GM23248 (cell line): ENCODE data around the gene TAS2R41. TPM values are rescaled to one million over a fixed set of nuclear protein-coding genes. Genes with fewer than 3 reads are reported as not detected.
A peak's percentile ranks its signal among the peaks of the same experiment; 100 is the strongest.

Experiments used
- DNase-seq: peaks from one replicate; pipeline ENCODE4 v3.0.0-alpha.2; 2015
- H2AFZ ChIP-seq: fragments of 200-600 bp; sonication (generic); 2 replicates; pipeline ENCODE4 v1.6.1; 2016; ENCODE audit warnings: antibody characterized with exemption
- H3F3A ChIP-seq: fragments of 200-600 bp; sonication (generic); 2 replicates; pipeline ENCODE4 v1.6.1; 2016; ENCODE audit warnings: mild to moderate bottlenecking, antibody characterized with exemption, mixed run types; ENCODE audit not compliant: insufficient read depth
- H3K27ac ChIP-seq: fragments of 200-600 bp; sonication (generic); 2 replicates; pipeline ENCODE4 v1.5.1; 2016; ENCODE audit warnings: mild to moderate bottlenecking
- H3K27me3 ChIP-seq: fragments of 200-600 bp; sonication (generic); replicated peaks from 2 replicates; pipeline ENCODE4 v1.6.1; 2016; ENCODE audit warnings: mild to moderate bottlenecking; ENCODE audit not compliant: insufficient read depth
- H3K36me3 ChIP-seq: fragments of 200-600 bp; sonication (generic); 2 replicates; pipeline ENCODE4 v1.6.1; 2016; ENCODE audit warnings: low read depth, mild to moderate bottlenecking
- H3K4me1 ChIP-seq: fragments of 200-600 bp; sonication (generic); 2 replicates; pipeline ENCODE4 v1.6.1; 2016; ENCODE audit warnings: mild to moderate bottlenecking; ENCODE audit not compliant: insufficient read depth
- H3K4me2 ChIP-seq: fragments of 200-600 bp; sonication (generic); one replicate; pipeline ENCODE4 v1.6.1; 2016; ENCODE audit warnings: mild to moderate bottlenecking; ENCODE audit not compliant: unreplicated experiment
- H3K4me3 ChIP-seq: fragments of 200-600 bp; sonication (generic); 2 replicates; pipeline ENCODE4 v1.5.1; 2016; ENCODE audit warnings: mild to moderate bottlenecking
- H3K79me2 ChIP-seq: fragments of 200-600 bp; sonication (generic); 2 replicates; pipeline ENCODE4 v1.6.1; 2016; ENCODE audit warnings: mild to moderate bottlenecking; ENCODE audit not compliant: insufficient read depth
- H3K9ac ChIP-seq: fragments of 200-600 bp; sonication (generic); 2 replicates; pipeline ENCODE4 v1.6.1; 2016; ENCODE audit warnings: mild to moderate bottlenecking
- H3K9me2 ChIP-seq: fragments of 200-600 bp; sonication (generic); 2 replicates; pipeline ENCODE4 v1.6.1; 2016; ENCODE audit warnings: mixed run types, mild to moderate bottlenecking, moderate library complexity; ENCODE audit not compliant: insufficient read depth
- H3K9me3 ChIP-seq: fragments of 200-600 bp; sonication (generic); one replicate; pipeline ENCODE4 v1.6.1; 2017; ENCODE audit warnings: low read depth
- H4K20me1 ChIP-seq: fragments of 200-600 bp; sonication (generic); 2 replicates; pipeline ENCODE4 v1.6.0; 2016; ENCODE audit not compliant: insufficient read depth
- EZH2 ChIP-seq: fragments of 200-600 bp; sonication (generic); IDR thresholded peaks from 2 replicates; pipeline ENCODE4 v1.6.1; 2018; ENCODE audit warnings: antibody characterized with exemption, mild to moderate bottlenecking; ENCODE audit not compliant: insufficient read depth, poor library complexity, severe bottlenecking
- EZH2phosphoT487 ChIP-seq: fragments of 200-600 bp; sonication (generic); IDR thresholded peaks from 2 replicates; pipeline ENCODE4 v1.6.1; 2018; ENCODE audit warnings: antibody characterized with exemption, moderate library complexity, mild to moderate bottlenecking, low read depth; ENCODE audit not compliant: insufficient read depth
- WGBS, 2 experiments: methylation state at CpG; one replicate each; pipeline ENCODE4 v1.1.6; 2015 to 2017; ENCODE audit warnings: low lambda C conversion rate in 2 of 2, low coverage in 1 of 2; ENCODE audit errors: missing lambda C conversion rate in 2 of 2; 5-methylcytosine and 5-hydroxymethylcytosine counted together
- in situ Hi-C: fragments of 300-500 bp; cut with MboI; formaldehyde crosslinking; loops from 2 replicates; pipeline ENCODE4 v1.15.0; 2020
- polyA plus RNA-seq: library from polyadenylated mRNA; unstranded; fragments of >200 nt; fragmentation: Nextera tagmentation; extraction: Ambion mirVana; gene quantifications from 2 replicates; pipeline ENCODE4 v1.2.1, GENCODE V29; 2016
- total RNA-seq: library from RNA; depleted of rRNA; stranded (reverse); fragments of >200 nt; shearing (Covaris generic); gene quantifications from 2 replicates; pipeline ENCODE4 v1.2.3, GENCODE V29; 2014

TAS2R41 gene
- total and polyA plus RNA-seq, 2 experiments from 2014 or later = not detected

GRCh38 chr7:143449793-143450192 is 27.9 kb upstream of the TAS2R41 start:
- no peaks in the 10 kb centered on the region for H3K9me3 ChIP-seq
- H3K27ac ChIP-seq = no peak overlapping the region
- H3K4me3 ChIP-seq = no peak overlapping the region
- H3K9ac ChIP-seq = no peak overlapping the region
- H4K20me1 ChIP-seq = no peaks in the 10 kb centered on the region
- DNase-seq = no peak
- WGBS, 2 experiments = 63 to 67% methylated on average over 3 of the region's 3 CpGs
- H3K79me2 ChIP-seq = no peaks in the 10 kb centered on the region
- H3F3A ChIP-seq = 0 out of 2 replicates have a peak, but pooled peaks cover 1% of the 10 kb centered on the region
- in situ Hi-C loops = no loop called here
- H3K4me1 ChIP-seq = peaks cover 17% of the 10 kb centered on the region
- H3K36me3 ChIP-seq = no peaks in the 10 kb centered on the region
- TF ChIP-seq EZH2 (no peak), EZH2phosphoT487 (no peak)
- no peak overlapping the region for H2AFZ ChIP-seq
- H3K9me2 ChIP-seq = no peaks in the 10 kb centered on the region
- no peaks in the 10 kb centered on the region for H3K27me3 ChIP-seq
- no peak overlapping the region for H3K4me2 ChIP-seq

DNA sequence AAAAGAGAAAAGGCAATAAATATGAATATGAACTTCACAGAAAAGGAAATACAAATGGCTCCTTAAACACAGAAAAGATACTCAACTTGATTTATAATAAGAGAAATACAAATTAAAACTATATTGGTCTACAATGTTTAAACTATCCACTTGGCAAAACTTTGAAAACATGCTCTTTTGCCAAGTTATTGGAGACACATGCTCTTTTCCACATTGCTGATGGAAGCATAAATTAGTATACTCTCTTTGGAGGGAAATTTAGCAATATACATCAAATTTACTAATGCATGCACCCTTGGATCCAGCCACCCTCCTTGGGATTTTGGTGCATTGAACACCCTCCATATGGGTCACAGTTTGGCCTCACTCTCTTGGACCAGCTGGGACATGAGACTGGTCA is 26.6 kb upstream of the TAS2R41 start:
- Histone ChIP-seq H3K36me3 (no peaks in the 10 kb centered on the region), H3K27ac (no peak overlapping the region), H3K4me2 (no peak overlapping the region), H3K9ac (no peak overlapping the region), H2AFZ (no peak overlapping the region), H4K20me1 (no peaks in the 10 kb centered on the region), H3K9me2 (no peaks in the 10 kb centered on the region), H3F3A (peaks cover 11% of the 10 kb centered on the region), H3K9me3 (no peaks in the 10 kb centered on the region), H3K4me1 (peaks cover 30% of the 10 kb centered on the region), H3K4me3 (no peak overlapping the region), H3K79me2 (no peaks in the 10 kb centered on the region), H3K27me3 (no peaks in the 10 kb centered on the region)
- DNase-seq = no peak
- TF ChIP-seq EZH2phosphoT487 (no peak), EZH2 (no peak)
- in situ Hi-C loops = no loop called here

- in situ Hi-C loops = no loop called here
- H2AFZ ChIP-seq = no peak overlapping the region
- H3K9me2 ChIP-seq = no peaks in the 10 kb centered on the region
- H3K9me3 ChIP-seq = no peaks in the 10 kb centered on the region
- H3K4me3 ChIP-seq = no peak overlapping the region
- 90 to 92% methylated on average over 1 of the region's 1 CpG for WGBS, 2 experiments
- no peak overlapping the region for H3K9ac ChIP-seq
- no peaks in the 10 kb centered on the region for H3K79me2 ChIP-seq
- H3K4me2 ChIP-seq = no peak overlapping the region
- no peak for DNase-seq
- H3K36me3 ChIP-seq = no peaks in the 10 kb centered on the region
- no peak overlapping the region for H3K27ac ChIP-seq
- H3K27me3 ChIP-seq = no peaks in the 10 kb centered on the region
- H4K20me1 ChIP-seq = no peaks in the 10 kb centered on the region
- no peak for TF ChIP-seq EZH2
- no peak for TF ChIP-seq EZH2phosphoT487
- H3K4me1 ChIP-seq = peaks cover 37% of the 10 kb centered on the region
- H3F3A ChIP-seq = peaks cover 17% of the 10 kb centered on the region
Observed at GRCh38 chr7:143451746-143452145, 25.9 kb upstream of the TAS2R41 start.

GRCh38 chr7:143452495-143452894 is 25.2 kb upstream of the TAS2R41 start:
- H3K4me3 ChIP-seq = no peak overlapping the region
- 46 to 51% methylated on average over 2 of the region's 2 CpGs for WGBS, 2 experiments
- H3K9me2 ChIP-seq = no peaks in the 10 kb centered on the region
- no peaks in the 10 kb centered on the region for H3K27me3 ChIP-seq
- H3K36me3 ChIP-seq = no peaks in the 10 kb centered on the region
- no peaks in the 10 kb centered on the region for H3K9me3 ChIP-seq
- TF ChIP-seq EZH2 (no peak), EZH2phosphoT487 (no peak)
- H3K9ac ChIP-seq = no peak overlapping the region
- H3K27ac ChIP-seq = no peak overlapping the region
- peak; percentile 65 for DNase-seq
- peaks cover 44% of the 10 kb centered on the region for H3K4me1 ChIP-seq
- H3K79me2 ChIP-seq = no peaks in the 10 kb centered on the region
- H3K4me2 ChIP-seq = no peak overlapping the region
- in situ Hi-C loops = no loop called here
- H4K20me1 ChIP-seq = no peaks in the 10 kb centered on the region
- H3F3A ChIP-seq = peaks cover 25% of the 10 kb centered on the region
- no peak overlapping the region for H2AFZ ChIP-seq

DNA sequence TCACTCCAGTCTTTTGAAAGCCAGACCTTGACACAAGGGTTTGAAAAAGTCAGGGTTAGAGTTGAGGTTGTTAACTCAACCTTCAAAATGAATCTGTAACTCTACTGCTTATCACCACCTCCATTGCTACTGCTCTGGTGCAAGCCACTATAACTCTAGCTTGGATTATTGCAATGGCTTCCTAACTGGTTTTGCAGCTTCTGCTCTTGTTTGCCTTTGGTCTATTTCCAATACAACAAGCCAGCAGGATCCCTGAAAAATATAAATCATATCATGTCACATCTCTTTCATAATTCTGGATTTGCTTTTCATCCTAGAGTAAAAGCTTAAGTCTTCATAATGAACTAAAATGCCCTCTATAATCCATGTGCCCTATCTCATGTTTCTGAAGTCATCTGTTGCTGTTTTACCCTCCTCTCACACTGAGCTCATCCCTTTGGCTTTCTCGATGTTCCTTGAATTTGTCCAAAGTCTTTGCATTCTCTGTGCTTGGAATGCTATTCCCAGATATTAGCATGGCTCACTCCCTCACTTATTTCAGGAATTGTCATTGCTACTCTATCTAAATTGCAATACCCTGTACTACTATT is 23.5 kb upstream of the TAS2R41 start:
- DNase-seq = peak; percentile 36
- Histone ChIP-seq H3K36me3 (no peaks in the 10 kb centered on the region), H3K4me1 (peaks cover 59% of the 10 kb centered on the region), H3K9me3 (no peaks in the 10 kb centered on the region), H3K27ac (0 out of 2 replicates have a peak overlapping the region, but pooled peaks have one; percentile 1), H3K9ac (no peak overlapping the region), H3K27me3 (no peaks in the 10 kb centered on the region), H3F3A (peaks cover 42% of the 10 kb centered on the region), H4K20me1 (no peaks in the 10 kb centered on the region), H2AFZ (no peak overlapping the region), H3K4me3 (no peak overlapping the region), H3K79me2 (no peaks in the 10 kb centered on the region), H3K9me2 (no peaks in the 10 kb centered on the region), H3K4me2 (peak overlapping the region; percentile 13)
- 6 to 13% methylated on average over 1 of the region's 1 CpG for WGBS, 2 experiments
- in situ Hi-C loops = no loop called here
- TF ChIP-seq EZH2 (no peak), EZH2phosphoT487 (no peak)
